HG02840 (cell line): ENCODE results near the gene ANO1.
"Not testable (repeated sequence)": the region's sequence is repeated elsewhere in the genome, so short reads cannot be mapped to it uniquely, and the experiment has no call there.

Source experiments
- ATAC-seq: cut with Tn5 transposase; IDR thresholded peaks from one replicate; pipeline ENCODE4 v1.9.1; 2021; ENCODE audit warnings: mild to moderate bottlenecking, moderate library complexity, moderate number of reproducible peaks; ENCODE audit not compliant: unreplicated experiment, low FRiP score

ANO1 gene

GRCh38 chr11:70183483-70184176, 105.5 kb downstream of the ANO1 start:
- no peak for ATAC-seq

GRCh38 chr11:70184396-70184795, 106.3 kb downstream of the ANO1 start:
- ATAC-seq, result no peak

GRCh38 chr11:70185348-70186055, 107.4 kb downstream of the ANO1 start:
- no peak for ATAC-seq

- ATAC-seq, result no peak
These were observed 108.3 kb downstream of the ANO1 start for GRCh38 chr11:70186420-70186819.

- no peak for ATAC-seq
These were observed 108.8 kb downstream of the ANO1 start for GRCh38 chr11:70186936-70187335.

- no peak for ATAC-seq
These were observed 109.7 kb downstream of the ANO1 start for GRCh38 chr11:70187771-70188170.

- ATAC-seq, result no peak
These were observed 111.5 kb downstream of the ANO1 start for GRCh38 chr11:70189622-70190021.

- ATAC-seq, result no peak
These were observed 113.5 kb downstream of the ANO1 start for GRCh38 chr11:70191495-70192140.

- no peak for ATAC-seq
These were observed 114.7 kb downstream of the ANO1 start for GRCh38 chr11:70192666-70193410.

GRCh38 chr11:70193411-70194292, 115.5 kb downstream of the ANO1 start:
- ATAC-seq, result no peak

GRCh38 chr11:70194792-70195791, 117.0 kb downstream of the ANO1 start:
- ATAC-seq, result no peak

GRCh38 chr11:70200212-70200844, 122.2 kb downstream of the ANO1 start:
- no peak for ATAC-seq

- ATAC-seq, result not testable (repeated sequence)
These were observed 122.9 kb downstream of the ANO1 start for GRCh38 chr11:70201047-70201446.

- ATAC-seq, result no peak
These were observed 124.1 kb downstream of the ANO1 start for GRCh38 chr11:70201882-70202861.

- peak; percentile 62 for ATAC-seq
These were observed 125.0 kb downstream of the ANO1 start, which contains the start of gene FADD for GRCh38 chr11:70202920-70203750. TSS of gene FADD (plus strand) at chr11:70203296. CDS start at chr11:70203460, 164 bp downstream.
